ENCODE results near the gene FER. TPM values are rescaled to one million over a fixed set of nuclear protein-coding genes. Genes with fewer than 3 reads are reported as not detected.
"Not testable (repeated sequence)": the region's sequence is repeated elsewhere in the genome, so short reads cannot be mapped to it uniquely, and the experiment has no call there.

Gene FER
- total RNA-seq, 1 donor = 36.6 TPM

- peaks cover 63% of the 10 kb centered on the region for H3K79me2 ChIP-seq (ENCODE audit: insufficient read depth, low read length)
- no peaks in the 10 kb centered on the region for H3K4me1 ChIP-seq (ENCODE audit: insufficient read depth, low read length)
- no peak overlapping the region for H2AFZ ChIP-seq (ENCODE audit: low read length)
- no peak for DNase-seq (ENCODE audit: insufficient read length, low spot score, missing footprints)
- no peaks in the 10 kb centered on the region for H3K27me3 ChIP-seq (ENCODE audit: insufficient read depth, low read length)
- H3K36me3 ChIP-seq (ENCODE audit: insufficient read depth, low read length) = peaks cover 4% of the 10 kb centered on the region
- no peaks in the 10 kb centered on the region for H3K9me3 ChIP-seq (ENCODE audit: low read depth, low read length)
- no peak overlapping the region for H3K4me2 ChIP-seq (ENCODE audit: insufficient read depth, low read length)
- no peak overlapping the region for H3K27ac ChIP-seq (ENCODE audit: low read depth, low read length)
- peaks cover 6% of the 10 kb centered on the region for H4K20me1 ChIP-seq (ENCODE audit: insufficient read depth, low read length)
- no peak overlapping the region for H3K4me3 ChIP-seq (ENCODE audit: insufficient read depth, low read length)
- TF ChIP-seq CTCF (IDR thresholded peaks at IDR 0.05; ENCODE audit: extremely low read depth, low read depth, low read length) = no peak
These were observed 39.2 kb downstream of the FER start for GRCh38 chr5:108786806-108787483.

GRCh38 chr5:108788142-108788541 lies 40.4 kb downstream of the FER start:
- H3K4me1 ChIP-seq (ENCODE audit: insufficient read depth, low read length) = no peaks in the 10 kb centered on the region
- no peak for TF ChIP-seq CTCF (IDR thresholded peaks at IDR 0.05; ENCODE audit: extremely low read depth, low read depth, low read length)
- no peaks in the 10 kb centered on the region for H3K9me3 ChIP-seq (ENCODE audit: low read depth, low read length)
- no peaks in the 10 kb centered on the region for H3K27me3 ChIP-seq (ENCODE audit: insufficient read depth, low read length)
- peaks cover 6% of the 10 kb centered on the region for H4K20me1 ChIP-seq (ENCODE audit: insufficient read depth, low read length)
- H3K4me2 ChIP-seq (ENCODE audit: insufficient read depth, low read length) = no peak overlapping the region
- H3K36me3 ChIP-seq (ENCODE audit: insufficient read depth, low read length) = peaks cover 4% of the 10 kb centered on the region
- peaks cover 55% of the 10 kb centered on the region for H3K79me2 ChIP-seq (ENCODE audit: insufficient read depth, low read length)
- H3K4me3 ChIP-seq (ENCODE audit: insufficient read depth, low read length) = no peak overlapping the region
- DNase-seq (ENCODE audit: insufficient read length, low spot score, missing footprints) = no peak
- no peak overlapping the region for H3K27ac ChIP-seq (ENCODE audit: low read depth, low read length)
- H2AFZ ChIP-seq (ENCODE audit: low read length) = no peak overlapping the region

GRCh38 chr5:108793207-108793606 lies 45.5 kb downstream of the FER start:
- H3K4me3 ChIP-seq (ENCODE audit: insufficient read depth, low read length) = no peak overlapping the region
- no peak for TF ChIP-seq CTCF (IDR thresholded peaks at IDR 0.05; ENCODE audit: extremely low read depth, low read depth, low read length)
- no peak overlapping the region for H3K4me2 ChIP-seq (ENCODE audit: insufficient read depth, low read length)
- H3K4me1 ChIP-seq (ENCODE audit: insufficient read depth, low read length) = no peaks in the 10 kb centered on the region
- H3K36me3 ChIP-seq (ENCODE audit: insufficient read depth, low read length) = no peaks in the 10 kb centered on the region
- no peaks in the 10 kb centered on the region for H3K9me3 ChIP-seq (ENCODE audit: low read depth, low read length)
- no peaks in the 10 kb centered on the region for H3K27me3 ChIP-seq (ENCODE audit: insufficient read depth, low read length)
- no peak overlapping the region for H2AFZ ChIP-seq (ENCODE audit: low read length)
- DNase-seq (ENCODE audit: insufficient read length, low spot score, missing footprints) = no peak
- no peaks in the 10 kb centered on the region for H4K20me1 ChIP-seq (ENCODE audit: insufficient read depth, low read length)
- H3K79me2 ChIP-seq (ENCODE audit: insufficient read depth, low read length) = peaks cover 27% of the 10 kb centered on the region
- H3K27ac ChIP-seq (ENCODE audit: low read depth, low read length) = no peak overlapping the region

GRCh38 chr5:108794349-108794748 lies 46.7 kb downstream of the FER start:
- not testable (repeated sequence) for H3K4me3 ChIP-seq (ENCODE audit: insufficient read depth, low read length); H3K36me3 ChIP-seq (ENCODE audit: insufficient read depth, low read length); H3K9me3 ChIP-seq (ENCODE audit: low read depth, low read length); H3K27me3 ChIP-seq (ENCODE audit: insufficient read depth, low read length); H2AFZ ChIP-seq (ENCODE audit: low read length); DNase-seq (ENCODE audit: insufficient read length, low spot score, missing footprints); H3K4me2 ChIP-seq (ENCODE audit: insufficient read depth, low read length); H4K20me1 ChIP-seq (ENCODE audit: insufficient read depth, low read length); H3K27ac ChIP-seq (ENCODE audit: low read depth, low read length)
- peaks cover 27% of the 10 kb centered on the region for H3K79me2 ChIP-seq (ENCODE audit: insufficient read depth, low read length)
- peaks cover 10% of the 10 kb centered on the region for H3K4me1 ChIP-seq (ENCODE audit: insufficient read depth, low read length)
